Measurements from ENCODE around the gene TMEM255A. TPM values are rescaled to one million over a fixed set of nuclear protein-coding genes. Genes with fewer than 3 reads are reported as not detected.

Gene TMEM255A
- total RNA-seq, 2 experiments from 2014 or later = not detected

DNA sequence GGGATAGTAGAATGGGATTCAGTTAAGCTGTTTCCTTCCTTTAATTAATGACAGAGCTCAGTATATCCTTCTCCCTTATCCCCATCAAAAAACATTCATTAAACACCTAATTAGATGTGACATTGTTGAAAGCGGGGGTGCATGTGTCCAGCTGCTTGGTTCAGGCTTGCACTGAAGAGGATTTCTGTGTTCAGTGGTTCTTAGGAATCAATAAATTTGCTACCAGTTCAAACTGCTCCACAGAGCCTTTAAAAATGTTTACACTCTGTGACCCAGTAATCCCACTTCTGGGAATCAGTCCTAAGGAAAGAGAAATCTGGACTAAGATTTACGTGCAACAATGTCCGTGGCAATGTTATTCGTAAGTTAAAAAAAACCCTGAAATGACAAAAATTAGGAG, 7.2 kb upstream of the TMEM255A start:
- Mint-ChIP-seq H3K4me3 (no peak overlapping the region), H3K27ac (no peak overlapping the region), H3K27me3 (peaks cover 36% of the 10 kb centered on the region), H3K4me1 (ENCODE audit: low read depth) (no peaks in the 10 kb centered on the region), H3K9me3 (no peaks in the 10 kb centered on the region), H3K36me3 (ENCODE audit: low read depth) (no peaks in the 10 kb centered on the region)
- TF ChIP-seq CTCF (IDR thresholded peaks at IDR 0.05) = no peak
- Histone ChIP-seq H3K36me3 (ENCODE audit: insufficient read depth, low read length) (no peaks in the 10 kb centered on the region), H3K4me3 (ENCODE audit: low read length) (no peak overlapping the region), H3K27me3 (ENCODE audit: control insufficient read depth in 1 of 2, insufficient read depth in 2 of 2, low read length in 2 of 2) (peaks cover 2 to 5% of the 10 kb centered on the region in 2 experiments), H3K9me3 (ENCODE audit: control insufficient read depth in 1 of 2, insufficient read depth in 1 of 2, low read length in 2 of 2) (no peaks in the 10 kb centered on the region), H3K27ac (ENCODE audit: low read depth in 1 of 2, low read length in 2 of 2) (no peak overlapping the region), H3K4me1 (ENCODE audit: insufficient read depth, low read length) (no peaks in the 10 kb centered on the region)
- POLR2A ChIA-PET = no interaction called here
- intact Hi-C loops (cut with DNase I, micrococcal nuclease) = no loop called here
- DNase-seq = no peak
- ATAC-seq (ENCODE audit: poor library complexity) = no peak
- CTCF ChIA-PET = interaction anchor here (1.5 kb wide), 1 partner anchor 8 kb away, joined by 3 read pairs; no protein-coding TSS in a partner anchor

- H3K27me3 ChIP-seq (ENCODE audit: control insufficient read depth in 1 of 2, insufficient read depth in 2 of 2, low read length in 2 of 2) = peaks cover 2 to 8% of the 10 kb centered on the region in 2 experiments
- Mint-ChIP-seq H3K27ac (no peak overlapping the region), H3K4me3 (no peak overlapping the region), H3K4me1 (ENCODE audit: low read depth) (no peaks in the 10 kb centered on the region), H3K36me3 (ENCODE audit: low read depth) (no peaks in the 10 kb centered on the region), H3K27me3 (peaks cover 47% of the 10 kb centered on the region), H3K9me3 (no peaks in the 10 kb centered on the region)
- ChIA-PET POLR2A (no interaction called here), CTCF (no interaction called here)
- H3K27ac ChIP-seq (ENCODE audit: low read depth in 1 of 2, low read length in 2 of 2) = no peak overlapping the region
- no peaks in the 10 kb centered on the region for H3K9me3 ChIP-seq (ENCODE audit: control insufficient read depth in 1 of 2, insufficient read depth in 1 of 2, low read length in 2 of 2)
- H3K36me3 ChIP-seq (ENCODE audit: insufficient read depth, low read length) = no peaks in the 10 kb centered on the region
- H3K4me3 ChIP-seq (ENCODE audit: low read length) = no peak overlapping the region
- no peak for DNase-seq
- no peaks in the 10 kb centered on the region for H3K4me1 ChIP-seq (ENCODE audit: insufficient read depth, low read length)
- no peak for TF ChIP-seq CTCF (IDR thresholded peaks at IDR 0.05)
- no peak for ATAC-seq (ENCODE audit: poor library complexity)
- intact Hi-C loops (cut with DNase I, micrococcal nuclease) = no loop called here
Observed at GRCh38 chrX:120316587-120317283, 5.5 kb upstream of the TMEM255A start.

GRCh38 chrX:120315776-120316175, 4.5 kb upstream of the TMEM255A start:
- Histone ChIP-seq H3K4me3 (ENCODE audit: low read length) (no peak overlapping the region), H3K9me3 (ENCODE audit: control insufficient read depth in 1 of 2, insufficient read depth in 1 of 2, low read length in 2 of 2) (no peaks in the 10 kb centered on the region), H3K4me1 (ENCODE audit: insufficient read depth, low read length) (peaks cover 8% of the 10 kb centered on the region), H3K36me3 (ENCODE audit: insufficient read depth, low read length) (no peaks in the 10 kb centered on the region), H3K27ac (ENCODE audit: low read depth in 1 of 2, low read length in 2 of 2) (no peak overlapping the region), H3K27me3 (ENCODE audit: control insufficient read depth in 1 of 2, insufficient read depth in 2 of 2, low read length in 2 of 2) (peaks cover 2 to 16% of the 10 kb centered on the region in 2 experiments)
- intact Hi-C loops (cut with DNase I, micrococcal nuclease) = no loop called here
- no peak for TF ChIP-seq CTCF (IDR thresholded peaks at IDR 0.05)
- H3K4me3 Mint-ChIP-seq = no peak overlapping the region
- H3K4me1 Mint-ChIP-seq (ENCODE audit: low read depth) = no peaks in the 10 kb centered on the region
- CTCF ChIA-PET = no interaction called here
- no peaks in the 10 kb centered on the region for H3K36me3 Mint-ChIP-seq (ENCODE audit: low read depth)
- DNase-seq (no peak), ATAC-seq (ENCODE audit: poor library complexity) (no peak)
- no peaks in the 10 kb centered on the region for H3K9me3 Mint-ChIP-seq
- POLR2A ChIA-PET = no interaction called here
- no peak overlapping the region for H3K27ac Mint-ChIP-seq
- H3K27me3 Mint-ChIP-seq = peaks cover 46% of the 10 kb centered on the region
